Lower lobe of right lung (tissue), 2 donors: ENCODE measurements around the gene ADAMTSL3. TPM values are rescaled to one million over a fixed set of nuclear protein-coding genes. Genes with fewer than 3 reads are reported as not detected.

Experiments
- ATAC-seq, 2 donors: fragments of 200-7000 bp; cut with Tn5 transposase; one replicate each; pipeline ENCODE4 v1.9.1; 2020 to 2022; ENCODE audit warnings: mild to moderate bottlenecking in 2 of 2, moderate library complexity in 2 of 2
- DNase-seq: peaks from one replicate; pipeline ENCODE4 v3.0.0-alpha.2; 2020
- H3K27ac ChIP-seq: fragments of 200-600 bp; one replicate; pipeline ENCODE4 v1.8.0; 2022
- H3K27me3 ChIP-seq: fragments of 200-600 bp; one replicate; pipeline ENCODE4 v1.8.0; 2022; ENCODE audit warnings: low read depth
- H3K36me3 ChIP-seq: fragments of 200-600 bp; one replicate; pipeline ENCODE4 v1.8.0; 2022; ENCODE audit warnings: mild to moderate bottlenecking
- H3K4me1 ChIP-seq: fragments of 200-600 bp; one replicate; pipeline ENCODE4 v1.8.0; 2022
- H3K4me3 ChIP-seq: fragments of 200-600 bp; one replicate; pipeline ENCODE4 v1.8.0; 2022; ENCODE audit warnings: mild to moderate bottlenecking
- H3K9me3 ChIP-seq: fragments of 200-600 bp; one replicate; pipeline ENCODE4 v1.8.0; 2022
- CTCF ChIP-seq: fragments of 200-600 bp; IDR thresholded peaks from one replicate; pipeline ENCODE4 v1.8.0; 2022; ENCODE audit warnings: antibody characterized with exemption, mild to moderate bottlenecking
- intact Hi-C: fragments of 100-400 bp; cut with DNase I; formaldehyde crosslinking; loops from one replicate; pipeline ENCODE4 v1.11.0; 2022
- total RNA-seq: library from RNA; stranded (reverse); fragmentation: NEBNext Ultra II Directional; extraction: Animal tissue kit (Norgen Biotek cat#: 25700); gene quantifications from one replicate; pipeline ENCODE4 v1.2.1, GENCODE V29; 2021
- donor health status: DM: no; HTN: yes; CAD: no; lungs with severe emphysema.

The ADAMTSL3 gene
- total RNA-seq, 1 donor from 2014 or later: 26.4 TPM

- intact Hi-C loops: no loop called here
- no peak overlapping the region for H3K27ac ChIP-seq
- no peaks in the 10 kb centered on the region for H3K9me3 ChIP-seq
- ATAC-seq (no peak), DNase-seq (no peak)
- no peak overlapping the region for H3K4me3 ChIP-seq
- H3K36me3 ChIP-seq: no peaks in the 10 kb centered on the region
- H3K4me1 ChIP-seq: no peaks in the 10 kb centered on the region
- TF ChIP-seq CTCF: no peak
- H3K27me3 ChIP-seq: no peaks in the 10 kb centered on the region
Measured at GRCh38 chr15:83830381-83830780, 176.5 kb downstream of the ADAMTSL3 start.

DNA sequence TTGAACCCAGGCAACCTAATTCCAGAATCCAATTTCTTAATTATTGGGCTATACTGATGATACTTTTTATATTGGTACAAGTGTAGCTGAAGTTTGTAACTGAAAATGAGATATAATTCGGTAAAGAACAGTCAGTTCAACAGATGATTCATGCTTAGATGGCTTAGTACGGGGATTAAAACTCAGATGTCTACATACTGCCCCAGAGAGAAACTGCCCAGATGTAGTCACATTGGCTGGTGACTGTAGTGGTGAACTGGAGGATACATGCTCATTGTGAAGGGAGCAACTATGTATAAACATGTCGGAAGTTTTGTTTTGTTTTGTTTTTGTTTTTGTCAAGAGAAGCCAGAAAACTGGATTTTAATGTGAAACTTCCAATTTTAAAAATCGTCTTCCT, 179.6 kb downstream of the ADAMTSL3 start:
- ATAC-seq (no peak), DNase-seq (no peak)
- TF ChIP-seq CTCF: no peak
- intact Hi-C loops: no loop called here
- Histone ChIP-seq H3K4me3 (no peak overlapping the region), H3K27ac (no peak overlapping the region), H3K36me3 (no peaks in the 10 kb centered on the region), H3K9me3 (no peaks in the 10 kb centered on the region), H3K4me1 (no peaks in the 10 kb centered on the region), H3K27me3 (no peaks in the 10 kb centered on the region)

- H3K9me3 ChIP-seq: no peaks in the 10 kb centered on the region
- H3K36me3 ChIP-seq: no peaks in the 10 kb centered on the region
- no peak for ATAC-seq
- no peak overlapping the region for H3K4me3 ChIP-seq
- no peak for TF ChIP-seq CTCF
- intact Hi-C loops: no loop called here
- H3K27ac ChIP-seq: no peak overlapping the region
- H3K27me3 ChIP-seq: no peaks in the 10 kb centered on the region
- no peak for DNase-seq
- H3K4me1 ChIP-seq: no peaks in the 10 kb centered on the region
Measured at GRCh38 chr15:83835479-83835878, 181.6 kb downstream of the ADAMTSL3 start.

- H3K27ac ChIP-seq: no peak overlapping the region
- no peaks in the 10 kb centered on the region for H3K27me3 ChIP-seq
- H3K4me3 ChIP-seq: no peak overlapping the region
- DNase-seq: peak; percentile 52
- no peaks in the 10 kb centered on the region for H3K4me1 ChIP-seq
- intact Hi-C loops: no loop called here
- no peaks in the 10 kb centered on the region for H3K9me3 ChIP-seq
- H3K36me3 ChIP-seq: no peaks in the 10 kb centered on the region
- TF ChIP-seq CTCF: peak; percentile 39
- peak in 1 of 2 donors; percentile 47 for ATAC-seq
Measured at GRCh38 chr15:83837945-83838571, 184.1 kb downstream of the ADAMTSL3 start.

DNA sequence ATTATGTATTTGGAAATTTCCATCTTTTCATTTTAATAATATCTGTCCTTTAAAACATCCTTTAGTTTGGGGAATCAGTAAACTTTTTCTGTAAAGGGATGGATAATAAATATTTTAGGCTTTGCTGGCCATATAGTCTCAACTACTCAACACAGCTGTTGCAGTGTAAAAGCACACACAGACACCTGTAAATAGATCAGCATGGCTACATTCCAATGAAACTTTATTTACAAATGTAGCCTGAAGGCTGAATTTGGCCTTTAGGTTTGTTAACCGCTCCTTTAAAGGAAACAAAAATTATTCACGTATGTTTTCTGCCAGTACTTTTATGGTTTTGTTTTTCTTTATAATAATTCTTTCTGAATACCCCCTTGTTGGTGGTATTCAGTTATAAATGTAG, 184.8 kb downstream of the ADAMTSL3 start:
- no peak overlapping the region for H3K27ac ChIP-seq
- H3K9me3 ChIP-seq: no peaks in the 10 kb centered on the region
- no peak for DNase-seq
- no peaks in the 10 kb centered on the region for H3K4me1 ChIP-seq
- no peaks in the 10 kb centered on the region for H3K27me3 ChIP-seq
- no peak overlapping the region for H3K4me3 ChIP-seq
- no peak for TF ChIP-seq CTCF
- intact Hi-C loops: no loop called here
- no peaks in the 10 kb centered on the region for H3K36me3 ChIP-seq
- ATAC-seq: no peak
